ENCODE data around the gene VMP1.
"Not testable (repeated sequence)": the region's sequence is repeated elsewhere in the genome, so short reads cannot be mapped to it uniquely, and the experiment has no call there.

VMP1 gene

DNA sequence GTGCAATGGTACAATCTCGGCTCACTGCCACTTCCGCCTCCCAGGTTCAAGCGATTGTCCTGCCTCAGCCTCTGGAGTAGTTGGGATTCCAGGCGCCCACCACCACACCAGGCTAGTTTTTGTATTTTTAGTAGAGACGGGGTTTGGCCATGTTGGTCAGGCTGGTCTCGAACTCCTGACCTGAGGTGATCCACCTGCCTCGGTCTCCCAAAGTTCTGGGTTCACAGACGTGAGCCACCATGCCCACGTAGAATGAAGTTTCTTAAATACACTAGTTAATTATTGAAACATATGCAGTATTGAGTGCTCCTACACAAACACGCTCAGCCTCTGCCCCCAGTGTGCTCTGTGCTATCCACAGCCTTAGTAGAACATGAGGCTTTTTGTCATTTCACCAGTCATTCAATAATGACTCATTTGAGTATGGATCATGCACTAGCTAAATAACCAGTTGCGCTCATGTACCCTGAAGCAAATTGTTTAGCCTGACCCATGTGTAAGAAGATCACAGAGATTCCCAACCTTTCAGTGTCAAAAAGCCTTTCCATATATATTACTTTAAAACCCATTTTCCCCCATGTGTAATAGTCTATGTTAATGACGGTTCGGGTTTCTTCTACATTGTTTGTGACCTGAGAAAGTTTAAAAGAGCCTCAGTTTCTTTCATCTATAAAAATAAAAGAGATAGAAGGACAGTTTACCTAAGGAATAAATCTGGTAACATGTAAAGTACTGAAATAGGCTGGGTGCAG is 135.6 kb downstream of the VMP1 start:
- peak; percentile 64 for DNase-seq

DNA sequence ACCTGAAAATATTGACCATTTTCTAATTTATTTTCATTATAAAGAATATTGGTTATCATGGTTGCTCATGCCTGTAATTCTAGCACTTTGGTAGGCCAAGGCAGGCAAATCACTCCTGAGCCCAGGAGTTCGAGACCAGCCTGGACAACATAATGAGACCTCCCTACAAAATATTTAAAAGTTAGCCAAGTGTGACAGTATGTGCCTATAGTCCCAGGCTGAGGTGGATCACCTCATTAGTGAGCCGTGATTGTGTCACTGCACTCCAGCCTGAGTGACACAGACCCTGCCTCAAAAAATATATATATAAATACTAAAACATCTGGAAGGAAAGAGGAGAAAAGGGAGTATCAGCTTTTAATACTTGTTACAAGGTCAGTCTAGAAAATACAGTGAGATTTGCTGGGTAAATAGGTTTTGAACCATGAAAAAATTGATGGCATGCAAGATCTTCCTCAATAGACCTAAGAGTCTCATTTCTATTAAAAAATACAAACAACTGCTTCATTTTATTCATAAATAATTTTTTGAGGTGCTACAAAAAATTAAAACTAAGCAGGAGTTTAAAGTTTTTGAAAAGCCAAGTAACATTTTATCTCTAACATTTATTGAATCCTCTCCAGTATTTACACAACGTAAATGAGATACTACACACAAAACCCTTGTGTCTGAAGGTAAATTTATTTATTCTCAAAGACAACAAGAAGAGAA is 137.6 kb downstream of the VMP1 start:
- DNase-seq = no peak

DNA sequence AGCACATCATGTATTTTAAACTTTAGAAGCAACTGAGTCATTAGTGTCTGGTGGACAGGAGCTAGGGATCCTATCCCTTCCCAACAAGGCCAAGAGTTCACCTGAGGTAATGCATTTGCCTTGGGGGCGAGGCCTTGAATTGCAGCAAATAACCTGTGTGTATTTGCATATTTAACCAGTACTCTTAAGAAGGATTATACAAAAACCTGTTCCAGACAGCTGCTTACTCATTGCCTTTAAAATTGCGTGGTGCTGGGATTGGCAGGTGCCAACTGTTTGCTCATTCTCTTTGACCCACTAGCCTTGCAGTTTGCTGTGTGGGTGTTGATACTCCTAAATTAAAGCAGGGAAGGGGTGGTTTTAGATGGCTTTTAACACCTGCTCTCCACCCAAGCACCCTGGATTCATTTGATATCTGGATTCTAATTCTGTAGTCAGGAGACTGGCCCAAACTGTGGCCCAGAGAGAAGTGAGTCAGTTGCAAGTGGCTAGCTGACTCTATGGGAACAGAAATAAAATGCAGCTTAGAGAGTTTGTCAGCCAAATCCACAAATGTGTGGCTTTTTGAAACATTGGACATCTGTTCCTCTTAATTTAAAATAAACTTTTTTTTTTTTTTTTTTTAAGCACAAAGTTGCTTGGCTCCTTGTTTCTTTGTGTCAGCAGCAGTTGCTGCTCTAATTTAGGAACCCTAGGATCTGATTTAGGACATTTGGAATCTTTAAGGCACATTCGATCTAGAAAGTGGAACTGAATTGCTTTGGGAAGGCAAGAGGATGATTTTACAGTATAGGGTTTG is 138.3 kb downstream of the VMP1 start:
- peak; percentile 32 for DNase-seq

DNA sequence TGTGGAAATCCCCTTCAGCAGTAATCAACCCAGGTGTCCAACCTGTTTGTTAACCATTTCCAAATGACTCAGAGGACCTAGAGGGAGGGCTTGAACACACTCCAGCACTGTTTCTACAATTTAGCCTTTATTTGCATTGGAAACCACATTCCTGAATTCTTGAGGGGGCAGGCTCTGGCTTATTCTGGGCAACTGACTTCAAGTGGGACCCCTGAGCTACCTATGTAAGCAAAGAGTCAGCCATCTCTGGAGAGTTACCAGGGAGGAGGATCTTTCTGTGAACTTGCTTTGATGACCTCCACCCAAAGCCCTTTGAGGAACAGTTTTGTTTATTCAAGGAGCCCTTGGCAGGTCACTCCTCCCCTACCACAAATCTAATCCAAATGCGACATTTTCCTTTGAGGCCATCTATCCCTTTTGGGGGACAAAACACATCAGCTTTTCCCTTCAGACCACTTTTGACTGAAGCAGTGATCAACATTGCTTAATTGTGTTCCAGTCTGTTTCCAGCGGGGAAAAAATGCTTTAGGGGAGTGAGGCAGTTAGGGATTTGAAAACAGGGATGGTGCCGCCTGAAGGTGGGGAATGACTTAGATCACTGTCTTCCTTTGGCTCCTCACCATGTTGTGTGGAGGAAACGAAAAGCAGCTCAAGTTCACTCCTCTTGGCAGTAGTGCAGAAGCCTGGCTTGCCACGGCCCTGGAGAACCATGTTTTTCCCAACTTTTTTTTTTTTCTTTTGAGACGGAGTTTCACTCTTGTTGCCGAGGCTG is 139.1 kb downstream of the VMP1 start:
- no peak for DNase-seq

DNA sequence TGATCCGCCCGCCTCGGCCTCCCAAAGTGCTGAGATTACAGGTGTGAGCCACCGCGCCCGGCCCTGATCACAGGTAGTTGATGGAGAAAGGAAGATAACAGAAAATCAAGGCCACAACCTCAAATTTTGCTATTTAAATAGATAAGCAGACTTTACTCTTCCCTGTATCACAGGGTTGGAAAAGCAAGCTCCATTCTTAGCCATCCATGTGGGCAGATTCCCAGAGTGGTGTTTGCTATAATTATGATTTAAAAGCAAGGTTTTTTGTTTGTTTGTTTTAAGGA is 140.9 kb downstream of the VMP1 start:
- DNase-seq = no peak

DNA sequence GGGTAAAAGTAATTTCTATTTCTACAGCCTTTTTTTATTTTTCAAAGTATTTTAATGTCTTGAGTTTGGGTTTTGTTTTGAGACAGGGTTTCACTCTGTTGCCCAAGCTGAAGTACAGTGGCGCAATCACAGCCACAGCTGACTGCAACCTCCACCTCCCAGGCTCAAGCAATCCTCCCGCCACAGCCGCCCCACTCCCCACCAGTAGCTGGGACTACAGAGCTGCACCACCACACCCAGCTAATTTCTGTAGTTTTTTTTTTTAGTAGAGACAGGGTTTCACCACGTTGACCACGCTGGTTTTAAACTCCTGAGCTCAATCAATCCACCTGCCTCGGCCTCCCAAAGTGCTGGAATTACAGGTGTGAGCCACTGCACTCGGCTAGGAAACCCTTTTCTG is 141.3 kb downstream of the VMP1 start:
- DNase-seq = no peak

DNA sequence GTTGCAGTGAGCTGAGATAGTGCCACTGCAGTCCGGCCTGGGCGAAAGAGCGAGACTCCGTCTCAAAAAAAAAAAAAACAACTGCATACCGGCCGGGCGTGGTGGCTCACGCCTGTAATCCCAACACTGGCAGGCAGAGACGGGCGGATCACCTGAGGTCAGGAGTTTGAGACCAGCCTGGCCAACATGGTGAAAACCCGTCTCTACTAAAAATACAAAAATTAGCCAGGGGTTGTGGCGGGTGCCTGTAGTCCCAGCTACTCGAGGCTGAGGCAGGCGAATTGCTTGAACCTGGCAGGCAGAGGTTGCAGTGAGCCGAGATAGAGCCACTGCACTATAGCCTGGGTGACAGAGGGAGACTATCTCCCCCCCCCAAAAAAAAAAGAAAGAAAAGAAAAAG is 142.9 kb downstream of the VMP1 start:
- DNase-seq = not testable (repeated sequence)

DNA sequence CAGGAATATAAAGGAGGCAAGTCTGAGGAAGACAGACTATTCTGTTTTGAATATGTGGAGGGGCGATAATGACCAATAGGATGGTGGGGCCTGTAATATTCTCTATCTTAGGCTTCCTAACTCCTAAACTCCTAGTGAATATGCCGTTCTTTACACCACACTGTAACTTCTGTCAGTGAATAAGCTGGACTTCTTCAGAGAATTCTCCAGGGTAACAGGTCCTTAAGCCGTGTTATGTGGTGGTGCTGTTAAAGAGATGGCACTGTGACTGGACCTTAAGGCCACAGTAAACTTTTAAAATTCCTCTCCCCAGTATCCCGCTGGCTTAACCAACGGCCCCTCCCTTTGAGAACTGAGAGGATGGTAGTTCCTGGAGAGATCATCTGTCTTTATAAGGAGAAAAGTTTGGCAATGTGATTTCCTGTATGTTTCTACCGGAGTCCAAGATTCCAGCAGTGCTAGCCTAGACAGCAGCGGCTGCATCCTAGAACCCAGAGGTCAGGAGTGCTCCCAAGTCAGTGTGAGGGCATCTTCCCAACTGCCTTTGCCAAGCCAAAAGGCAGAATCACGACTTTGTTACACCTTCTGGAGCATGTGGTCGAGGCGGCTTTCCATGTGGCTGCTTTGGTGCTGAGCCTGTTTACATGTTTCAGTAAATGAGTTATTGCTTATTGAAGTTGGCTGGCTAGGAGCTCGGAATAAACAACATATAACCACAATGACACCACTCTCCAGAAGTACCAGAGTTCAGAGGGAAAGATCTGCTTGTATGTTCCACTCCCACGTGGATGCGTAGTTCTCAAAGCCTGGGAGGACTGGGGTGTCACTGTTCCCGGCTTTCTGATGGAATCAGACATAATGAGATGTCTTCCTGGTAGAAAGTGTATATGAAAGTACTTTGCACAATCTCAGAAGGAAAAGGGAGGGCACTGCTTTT is 144.3 kb downstream of the VMP1 start:
- no peak for DNase-seq

DNA sequence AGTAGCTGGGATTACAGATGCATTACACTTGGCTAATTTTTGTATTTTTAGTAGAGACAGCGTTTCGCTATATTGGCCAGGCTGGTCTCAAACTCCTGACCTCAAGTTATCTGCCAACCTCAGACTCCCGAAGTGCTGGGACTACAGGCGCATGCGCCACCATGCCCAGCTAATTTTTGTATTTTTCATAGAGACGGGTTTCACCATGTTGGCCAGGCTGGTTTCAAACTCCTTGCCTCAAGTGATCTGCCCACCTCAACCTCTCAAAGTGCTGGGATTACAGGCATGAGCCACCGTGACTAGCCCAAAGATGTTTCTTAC is 145.4 kb downstream of the VMP1 start:
- DNase-seq = not testable (repeated sequence)

DNA sequence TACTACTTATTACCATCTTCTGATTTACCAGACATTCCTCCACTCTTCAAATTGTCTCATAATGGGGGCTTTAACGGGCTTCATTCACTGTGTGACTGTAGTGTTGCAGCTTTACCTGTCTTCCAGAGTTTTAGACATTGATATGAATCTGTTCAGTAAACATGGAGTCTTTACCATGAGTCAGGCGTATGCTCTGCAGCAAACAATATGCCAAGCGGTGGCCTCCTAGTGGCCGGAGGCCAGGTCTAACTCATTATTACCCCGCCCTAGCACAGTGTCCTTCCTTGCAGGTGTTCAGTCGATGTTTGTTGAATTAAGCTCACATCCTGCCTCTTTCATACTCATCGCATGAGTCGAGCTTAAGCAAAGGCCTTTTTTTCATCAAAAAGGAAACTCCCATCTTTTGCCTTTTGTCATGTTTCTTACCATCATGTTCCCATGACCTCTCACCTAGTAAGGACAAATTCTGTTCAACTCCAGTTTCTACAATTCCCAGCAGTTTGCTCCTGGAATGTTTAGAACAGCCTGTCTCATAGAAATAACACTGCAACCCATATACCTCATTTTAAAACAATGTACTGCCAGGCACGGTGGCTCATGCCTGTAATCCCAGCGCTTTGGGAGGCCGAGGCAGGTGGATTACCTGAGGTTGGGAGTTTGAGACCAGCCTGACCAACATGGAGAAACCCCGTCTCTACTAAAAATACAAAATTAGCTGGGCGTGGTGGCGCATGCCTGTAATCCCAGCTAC is 145.9 kb downstream of the VMP1 start:
- peak; percentile 53 for DNase-seq

DNA sequence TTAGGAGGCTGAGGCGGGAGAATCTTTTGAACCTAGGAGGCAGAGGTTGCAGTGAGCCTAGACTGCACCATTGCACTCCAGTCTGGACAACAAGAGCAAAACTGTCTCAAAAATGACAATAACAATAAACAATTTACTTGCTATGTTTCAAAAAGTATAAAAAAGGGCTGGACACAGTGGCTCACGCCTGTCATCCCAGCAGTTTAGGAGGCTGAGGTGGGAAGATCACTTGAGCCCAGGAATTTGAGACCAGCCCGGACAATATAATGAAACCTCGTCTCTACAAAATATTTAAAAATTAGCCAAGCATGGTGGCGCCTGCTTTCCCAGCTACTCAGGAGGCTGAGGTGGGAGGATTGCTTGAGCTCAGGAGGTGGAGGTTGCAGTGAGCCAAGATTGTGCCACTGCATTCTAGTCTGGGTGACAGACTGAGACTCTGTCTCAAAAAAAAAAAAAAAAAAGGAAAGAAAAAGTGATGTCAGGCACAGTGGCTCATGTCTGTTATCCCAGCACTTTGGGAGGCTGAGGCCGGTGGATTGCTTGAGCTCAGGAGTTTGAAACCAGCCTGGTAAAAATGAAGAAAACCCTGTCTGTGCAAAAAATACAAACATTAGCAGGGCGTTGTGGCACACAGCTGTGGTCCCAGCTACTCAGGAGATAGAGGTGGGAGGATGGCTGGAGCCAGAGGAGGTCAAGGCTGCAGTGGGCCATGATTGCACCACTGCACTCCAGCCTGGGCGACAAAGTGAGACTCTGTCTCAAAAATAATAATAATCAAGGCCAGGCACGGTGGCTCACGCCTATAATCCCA is 146.7 kb downstream of the VMP1 start:
- DNase-seq = not testable (repeated sequence)

DNA sequence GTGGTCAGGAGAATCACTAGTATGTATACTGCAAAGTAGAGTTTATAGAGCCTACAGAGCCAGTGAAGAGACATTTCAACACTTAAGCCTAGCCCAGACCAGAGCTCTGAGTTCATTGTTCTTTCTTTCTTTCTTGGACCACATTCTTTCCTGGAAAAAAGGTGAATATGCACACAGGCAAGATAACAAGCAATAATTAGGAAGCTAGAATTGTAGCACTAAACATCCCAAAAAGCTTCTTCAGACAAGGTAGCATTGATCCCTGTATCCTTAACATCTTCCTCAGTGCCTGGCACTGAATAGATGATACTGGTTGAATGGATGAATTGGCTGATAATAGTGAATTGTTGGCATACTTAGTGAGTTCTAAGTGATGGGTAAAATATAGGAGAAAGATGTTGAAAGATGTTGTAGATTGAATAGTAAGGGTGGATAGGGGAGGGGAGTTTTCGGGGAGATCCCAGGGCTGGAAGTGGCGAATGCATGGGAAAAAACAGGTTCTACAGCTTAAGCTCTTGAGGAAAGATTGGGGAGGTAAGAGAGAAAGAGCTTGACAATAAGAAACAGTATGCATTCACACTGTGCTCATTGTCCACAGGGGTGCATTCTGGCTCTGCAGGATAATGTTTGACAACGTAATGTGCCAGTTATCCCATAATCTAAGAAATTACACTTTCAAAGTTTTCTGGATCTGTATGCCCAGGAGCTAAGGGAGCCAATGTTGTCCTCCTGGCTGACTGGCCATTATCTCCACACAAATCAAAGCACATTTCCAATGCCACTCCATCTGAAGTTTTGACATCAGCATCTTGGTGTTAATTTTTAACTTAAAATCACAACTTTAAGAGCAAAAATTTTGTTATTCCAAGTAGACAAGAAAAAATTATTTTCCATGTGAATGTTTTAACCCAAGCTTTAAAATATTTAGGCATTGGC is 149.7 kb downstream of the VMP1 start:
- DNase-seq = no peak

DNA sequence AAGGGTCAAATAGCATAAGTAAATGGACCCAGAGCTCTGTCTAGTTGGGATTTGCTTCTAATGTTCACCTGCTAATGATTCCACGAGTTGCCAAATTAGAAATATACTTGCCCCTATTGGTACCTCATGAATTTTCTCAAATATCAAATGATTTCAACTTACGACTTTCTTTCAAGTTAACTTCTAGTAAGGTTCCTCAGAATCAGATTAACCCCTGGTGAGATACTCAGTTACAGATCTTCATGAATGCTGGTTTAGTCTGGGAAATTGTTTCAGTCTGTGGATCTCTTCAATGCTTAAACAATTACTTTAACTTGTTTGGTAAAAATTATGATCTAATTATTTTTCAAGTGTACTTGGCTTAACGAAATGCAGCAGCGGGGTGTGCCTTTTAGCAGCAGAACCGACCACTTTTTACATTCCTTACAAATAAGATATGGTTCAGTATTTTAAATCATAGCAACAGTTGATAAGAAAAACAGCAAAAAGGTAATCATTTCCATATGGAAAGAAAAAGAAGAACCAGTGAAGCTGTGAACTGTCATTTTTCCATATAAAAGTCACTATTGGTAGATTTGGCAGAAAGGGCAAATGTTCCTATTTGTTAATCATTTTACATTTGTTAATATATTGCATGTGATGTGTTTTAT is 150.8 kb downstream of the VMP1 start:
- DNase-seq = no peak

DNA sequence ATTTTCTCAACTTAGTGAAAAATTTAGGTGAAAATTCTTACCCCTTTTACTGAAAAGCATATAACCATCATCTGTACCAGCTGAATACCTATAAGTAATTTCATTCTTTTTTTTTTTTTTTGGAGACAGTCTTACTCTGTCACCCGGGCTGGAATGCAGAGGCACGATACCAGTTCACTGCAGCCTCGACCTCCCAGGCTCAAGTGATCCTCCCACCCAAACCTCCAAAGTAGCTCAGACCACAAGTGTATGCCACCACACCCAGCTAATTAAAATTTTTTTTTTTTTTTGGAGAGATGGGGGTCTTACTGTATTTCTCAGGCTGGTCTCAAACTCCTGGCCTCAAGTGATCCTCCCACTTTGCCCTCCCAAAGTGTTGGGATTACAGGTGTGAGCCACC is 151.5 kb downstream of the VMP1 start:
- DNase-seq = no peak

DNA sequence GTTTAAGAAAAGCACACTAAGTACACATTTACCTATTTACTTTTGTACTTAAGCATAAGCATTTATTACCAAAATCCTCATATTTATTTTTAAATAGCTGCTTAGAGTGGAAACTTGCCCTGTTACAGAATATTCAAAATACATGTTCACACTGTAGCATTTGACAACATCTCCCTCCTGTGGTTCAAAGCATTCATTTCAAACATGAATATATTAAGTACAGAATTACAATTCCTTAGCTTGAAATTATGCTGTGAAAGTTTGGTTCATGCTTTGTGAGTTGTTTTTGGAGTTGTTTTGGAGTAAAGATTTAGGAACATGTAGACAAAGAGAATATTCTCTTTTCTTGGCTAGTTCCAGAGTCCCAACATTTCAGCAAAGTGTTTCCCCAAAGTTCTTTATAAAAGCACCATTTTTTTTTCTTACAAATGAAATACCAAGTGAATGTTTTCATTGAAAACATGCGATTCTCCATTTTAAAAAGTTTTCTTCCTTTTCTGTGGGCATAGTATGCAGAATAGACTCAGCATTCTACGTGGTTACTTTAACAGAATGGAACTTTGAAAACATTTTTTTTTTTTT is 152.1 kb downstream of the VMP1 start:
- DNase-seq = no peak

DNA sequence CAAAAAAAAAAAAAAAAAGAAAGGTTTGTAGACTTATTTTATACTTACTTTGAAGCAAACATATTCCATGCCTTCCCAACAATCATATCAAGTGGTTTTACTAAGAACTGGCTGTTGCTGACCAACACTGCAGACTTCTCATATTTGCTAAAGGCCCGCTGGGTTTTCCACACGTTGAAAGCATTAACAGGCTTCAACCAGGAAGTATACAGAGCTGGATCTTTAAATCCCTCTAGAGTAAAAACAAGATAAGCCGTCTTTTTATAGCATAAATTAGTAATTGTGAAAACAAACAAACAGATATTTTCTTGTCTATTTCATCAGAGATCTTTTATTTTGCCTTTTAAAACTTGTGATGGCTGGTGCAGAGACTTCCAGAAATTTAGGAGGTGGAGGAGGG is 156.2 kb downstream of the VMP1 start:
- no peak for DNase-seq

DNA sequence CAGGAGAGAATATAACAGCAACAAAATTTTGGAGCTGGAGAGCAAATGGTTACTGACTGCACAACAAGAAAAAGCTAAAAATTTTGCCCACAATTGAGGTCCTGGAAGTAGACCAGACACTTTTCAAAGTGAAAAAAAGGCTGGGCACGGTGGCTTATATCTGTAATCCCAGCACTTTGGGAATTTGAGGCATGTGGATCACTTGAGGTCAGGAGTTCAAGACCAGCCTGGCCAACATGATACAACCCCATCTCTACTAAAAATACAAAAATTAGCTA is 162.4 kb downstream of the VMP1 start:
- no peak for DNase-seq

DNA sequence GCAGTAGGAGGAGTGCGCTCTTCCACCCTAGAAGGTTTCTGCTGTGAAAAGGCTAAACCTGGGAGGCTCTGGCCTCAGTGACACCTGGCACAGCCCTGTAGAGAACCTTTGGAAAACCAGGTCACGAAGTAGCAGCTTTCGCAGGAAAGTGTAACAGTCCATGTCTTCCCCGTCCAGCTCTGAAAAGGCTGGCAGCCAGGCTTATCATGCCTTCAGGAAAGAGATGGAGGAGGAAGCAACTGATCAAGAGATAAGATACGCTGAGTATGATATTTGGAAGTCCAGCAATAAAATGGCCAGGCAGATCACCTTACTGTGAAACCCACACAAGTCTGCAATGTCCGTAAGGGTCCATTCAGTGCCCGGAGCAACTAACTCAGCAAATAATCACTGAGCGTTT is 163.0 kb downstream of the VMP1 start:
- no peak for DNase-seq

DNA sequence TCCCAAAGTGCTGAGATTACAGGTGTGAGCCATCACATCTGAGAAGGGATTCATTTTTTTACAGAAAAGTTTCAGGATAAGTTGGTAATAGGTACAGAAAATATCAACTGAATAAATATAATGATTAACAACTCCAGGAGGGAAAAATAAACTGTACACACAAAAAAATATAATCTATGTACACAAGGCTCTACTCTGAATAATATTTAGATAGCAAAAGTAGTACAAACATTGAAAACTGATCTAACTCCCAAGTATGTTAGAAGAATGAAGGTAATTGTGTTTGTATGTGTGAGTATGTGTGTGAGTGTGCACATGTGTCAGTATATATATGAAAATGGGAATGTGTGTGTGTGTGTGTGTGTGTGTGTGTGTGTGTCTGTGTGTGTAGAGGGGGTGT is 164.9 kb downstream of the VMP1 start:
- DNase-seq = no peak

Data from stimulated activated CD4-positive, alpha-beta T cell treated with anti-CD3 and anti-CD28 coated beads, Interleukin-12 subunit alpha, Interleukin-12 subunit beta, amount 100 ng/mL, for 4 hours (primary cell).